ENCODE measurements around the gene EPO.

- no peak for TF ChIP-seq POLR2A (IDR thresholded peaks at IDR 0.05; ENCODE audit: low read depth, low read length)
- TF ChIP-seq POLR2AphosphoS5 (IDR thresholded peaks at IDR 0.05; ENCODE audit: low read depth, low read length) = no peak
- no peak for TF ChIP-seq TAF1 (IDR thresholded peaks at IDR 0.05; ENCODE audit: borderline replicate concordance, low read depth, low read length)
Measured at GRCh38 chr7:100687261-100687660, 33.0 kb upstream of the EPO start.

All from GM12892 (cell line).